H9 (cell line): ENCODE results near the gene PPM1J. TPM values are rescaled to one million over a fixed set of nuclear protein-coding genes. Genes with fewer than 3 reads are reported as not detected.

Experiments
- DNase-seq: peaks from one replicate; pipeline ENCODE4 v3.0.0-alpha.2; 2017
- H2AFZ ChIP-seq: one replicate; pipeline ENCODE4 v1.6.1; 2013; ENCODE audit warnings: mild to moderate bottlenecking, low read length, control low read depth, moderate library complexity
- H2AK5ac ChIP-seq: 2 replicates; pipeline ENCODE4 v1.6.1; 2013; ENCODE audit warnings: low read length, control low read depth, mixed read lengths; ENCODE audit not compliant: insufficient read length
- H2BK120ac ChIP-seq: one replicate; pipeline ENCODE4 v1.6.1; 2013; ENCODE audit warnings: low read depth, mild to moderate bottlenecking, low read length, control low read depth, inconsistent platforms; ENCODE audit not compliant: poor library complexity, severe bottlenecking
- H2BK12ac ChIP-seq: 2 replicates; pipeline ENCODE4 v1.6.1; 2013; ENCODE audit warnings: low read length, control low read depth, mixed read lengths, low read depth; ENCODE audit not compliant: insufficient read length
- H2BK15ac ChIP-seq: 2 replicates; pipeline ENCODE4 v1.6.1; 2013; ENCODE audit warnings: low read depth, low read length, control low read depth
- H2BK20ac ChIP-seq: one replicate; pipeline ENCODE4 v1.6.1; 2013; ENCODE audit warnings: low read depth, mild to moderate bottlenecking, low read length, control low read depth, inconsistent platforms; ENCODE audit not compliant: poor library complexity, severe bottlenecking
- H2BK5ac ChIP-seq: 2 replicates; pipeline ENCODE4 v1.6.1; 2013; ENCODE audit warnings: low read length, control low read depth, mixed read lengths; ENCODE audit not compliant: insufficient read length
- H3K14ac ChIP-seq: 2 replicates; pipeline ENCODE4 v1.6.1; 2013; ENCODE audit warnings: low read length, control low read depth; ENCODE audit not compliant: insufficient read depth
- H3K18ac ChIP-seq: 2 replicates; pipeline ENCODE4 v1.6.1; 2013; ENCODE audit warnings: low read depth, mild to moderate bottlenecking, mixed read lengths, low read length, control low read depth; ENCODE audit not compliant: insufficient read length
- H3K23ac ChIP-seq: 2 replicates; pipeline ENCODE4 v1.6.1; 2013; ENCODE audit warnings: low read length, control low read depth, mixed read lengths, low read depth; ENCODE audit not compliant: insufficient read length
- H3K23me2 ChIP-seq: 2 replicates; pipeline ENCODE4 v1.6.1; 2013; ENCODE audit warnings: low read depth, mild to moderate bottlenecking, mixed read lengths, low read length, control low read depth; ENCODE audit not compliant: insufficient read length, poor library complexity, severe bottlenecking
- H3K27ac ChIP-seq: 2 replicates; pipeline ENCODE4 v1.5.1; 2013; ENCODE audit warnings: low read length, control low read depth, mixed read lengths, low read depth; ENCODE audit not compliant: insufficient read length
- H3K27me3 ChIP-seq: 2 replicates; pipeline ENCODE4 v1.6.1; 2013; ENCODE audit warnings: low read length, control low read depth, inconsistent platforms; ENCODE audit not compliant: insufficient read depth
- H3K4ac ChIP-seq: 2 replicates; pipeline ENCODE4 v1.6.1; 2013; ENCODE audit warnings: low read depth, mild to moderate bottlenecking, control low read depth, inconsistent platforms, low read length, moderate library complexity
- H3K4me1 ChIP-seq: 2 replicates; pipeline ENCODE4 v1.6.1; 2013; ENCODE audit warnings: low read length, control low read depth, inconsistent platforms; ENCODE audit not compliant: insufficient read depth
- H3K4me2 ChIP-seq: 2 replicates; pipeline ENCODE4 v1.6.1; 2013; ENCODE audit warnings: low read length, control low read depth, mixed read lengths; ENCODE audit not compliant: insufficient read length, insufficient read depth
- H3K56ac ChIP-seq: 2 replicates; pipeline ENCODE4 v1.6.1; 2013; ENCODE audit warnings: low read depth, mild to moderate bottlenecking, mixed read lengths, low read length, control low read depth; ENCODE audit not compliant: insufficient read length
- H3K79me1 ChIP-seq: 2 replicates; pipeline ENCODE4 v1.6.1; 2013; ENCODE audit warnings: low read depth, mild to moderate bottlenecking, moderate library complexity, low read length, control low read depth, inconsistent platforms; ENCODE audit not compliant: insufficient read depth, poor library complexity, severe bottlenecking
- H3K79me2 ChIP-seq: 2 replicates; pipeline ENCODE4 v1.6.1; 2013; ENCODE audit warnings: low read length, control low read depth, inconsistent platforms; ENCODE audit not compliant: insufficient read depth
- H3K9ac ChIP-seq: 2 replicates; pipeline ENCODE4 v1.6.1; 2013; ENCODE audit warnings: low read length, control low read depth, mixed read lengths; ENCODE audit not compliant: insufficient read length; ENCODE audit errors: extremely low read depth
- H3K9me3 ChIP-seq: one replicate; pipeline ENCODE4 v1.6.1; 2013; ENCODE audit warnings: low read depth, low read length, inconsistent platforms; ENCODE audit not compliant: control insufficient read depth
- H3T11ph ChIP-seq: one replicate; pipeline ENCODE4 v1.6.1; 2013; ENCODE audit warnings: mild to moderate bottlenecking, low read length, control low read depth, inconsistent platforms
- H4K20me1 ChIP-seq: one replicate; pipeline ENCODE4 v1.6.1; 2013; ENCODE audit not compliant: control insufficient read depth, insufficient read length, insufficient read depth
- H4K5ac ChIP-seq: 2 replicates; pipeline ENCODE4 v1.6.1; 2013; ENCODE audit warnings: low read depth, mild to moderate bottlenecking, mixed read lengths, low read length, control low read depth; ENCODE audit not compliant: insufficient read length
- H4K8ac ChIP-seq: replicated peaks from 2 replicates; pipeline ENCODE4 v1.6.1; 2013; ENCODE audit warnings: low read length, control low read depth, mixed read lengths, low read depth; ENCODE audit not compliant: insufficient read length
- H4K91ac ChIP-seq: 2 replicates; pipeline ENCODE4 v1.6.1; 2013; ENCODE audit warnings: low read depth, mild to moderate bottlenecking, moderate library complexity, mixed read lengths, low read length, control low read depth; ENCODE audit not compliant: insufficient read length
- H3K27ac Mint-ChIP-seq, 3 experiments: 2 replicates in 2 of 3; 3 replicates in 1 of 3; pipeline ENCODE4 v1.8.0; 2020 to 2021; ENCODE audit warnings: mixed read lengths in 3 of 3, mild to moderate bottlenecking in 1 of 3, moderate library complexity in 1 of 3
- H3K27me3 Mint-ChIP-seq: 2 replicates; pipeline ENCODE4 v1.8.0; 2021; ENCODE audit warnings: low read depth, mild to moderate bottlenecking, moderate library complexity, mixed read lengths
- H3K36me3 Mint-ChIP-seq, 3 experiments: 2 replicates in 2 of 3; 3 replicates in 1 of 3; pipeline ENCODE4 v1.8.0; 2020 to 2021; ENCODE audit warnings: low read depth in 3 of 3, mixed read lengths in 3 of 3; ENCODE audit not compliant: insufficient read depth in 1 of 3
- H3K4me1 Mint-ChIP-seq, 2 experiments: 2 replicates each; pipeline ENCODE4 v1.8.0; 2020; ENCODE audit warnings: mixed read lengths in 2 of 2
- H3K4me3 Mint-ChIP-seq, 2 experiments: 2 replicates in 1 of 2; 3 replicates in 1 of 2; pipeline ENCODE4 v1.8.0; 2020 to 2021; ENCODE audit warnings: mild to moderate bottlenecking in 2 of 2, mixed read lengths in 2 of 2, moderate library complexity in 1 of 2
- H3K9me3 Mint-ChIP-seq, 2 experiments: 2 replicates in 1 of 2; 3 replicates in 1 of 2; pipeline ENCODE4 v1.8.0; 2020; ENCODE audit warnings: mild to moderate bottlenecking in 2 of 2, mixed read lengths in 2 of 2, moderate library complexity in 1 of 2
- CTCF ChIP-seq: fragments of 200-600 bp; sonication (generic); conservative IDR thresholded peaks from 3 replicates; pipeline ENCODE4 v1.8.0; 2021; ENCODE audit warnings: antibody characterized with exemption, mild to moderate bottlenecking
- WGBS: extraction: QIAGEN DNeasy Blood & Tissue Kit; methylation state at CpG from one replicate; pipeline ENCODE4 v1.1.7; 2013; ENCODE audit warnings: missing lambda C conversion rate, low lambda C conversion rate, mixed read lengths; ENCODE audit not compliant: insufficient read length; ENCODE audit errors: extremely low coverage; 5-methylcytosine and 5-hydroxymethylcytosine counted together
- total RNA-seq: library from RNA; stranded (reverse); gene quantifications from 2 replicates; pipeline ENCODE4 v1.2.1, GENCODE V29; 2021

The PPM1J gene
- total RNA-seq, 1 experiment from 2014 or later: 12.7 TPM

GRCh38 chr1:112678605-112679004 lies 36.5 kb downstream of the PPM1J start:
- Histone ChIP-seq H2BK12ac (no peak overlapping the region), H2BK15ac (no peak overlapping the region), H3K18ac (no peak overlapping the region), H3K9ac (no peak overlapping the region), H3K23ac (no peak overlapping the region), H4K91ac (no peak overlapping the region), H3K4ac (no peak overlapping the region), H2BK120ac (no peak overlapping the region), H2AK5ac (no peak overlapping the region), H3K4me2 (no peak overlapping the region), H3K56ac (no peak overlapping the region), H3K23me2 (peaks cover 14% of the 10 kb centered on the region), H2BK20ac (no peak overlapping the region), H2BK5ac (no peak overlapping the region), H3K27ac (no peak overlapping the region), H4K20me1 (no peaks in the 10 kb centered on the region), H3K4me1 (peaks cover 2% of the 10 kb centered on the region; the same call in 1 of the 2 replicates), H3T11ph (no peak overlapping the region), H2AFZ (no peak overlapping the region), H4K5ac (no peak overlapping the region), H3K27me3 (peaks cover 6% of the 10 kb centered on the region; the same call in 1 of the 2 replicates), H3K79me2 (peaks cover 5% of the 10 kb centered on the region; the same call in 1 of the 2 replicates), H3K14ac (no peak overlapping the region), H3K9me3 (no peaks in the 10 kb centered on the region), H3K79me1 (no peaks in the 10 kb centered on the region), H4K8ac (no peak overlapping the region)
- H3K9me3 Mint-ChIP-seq: no peaks in the 10 kb centered on the region
- no peak overlapping the region; a peak in 1 of 7 replicates for H3K27ac Mint-ChIP-seq
- peaks cover 12% of the 10 kb centered on the region for H3K27me3 Mint-ChIP-seq
- H3K36me3 Mint-ChIP-seq: peaks cover 3 to 23% (median 13%) of the 10 kb centered on the region in 3 experiments; a peak in 4 of 7 replicates
- no CpG with 5 or more reads among the region's 3 CpGs for WGBS
- H3K4me1 Mint-ChIP-seq: peaks cover 15 to 20% of the 10 kb centered on the region in 2 experiments
- no peak for DNase-seq
- H3K4me3 Mint-ChIP-seq: no peak overlapping the region
- TF ChIP-seq CTCF: no peak
